T-helper 2 cell treated with Interferon-gamma antibody and Interleukin-4, amounts not matched to agents 5 μg/mL and 100 μg/mL, for 36 hours (primary cell): ENCODE data around the gene SUPT3H.
A peak's percentile ranks its signal among the peaks of the same experiment; 100 is the strongest.

Source experiments
- DNase-seq: peaks from one replicate; pipeline ENCODE4 v3.0.0; 2021; ENCODE audit warnings: low spot score
- H3K27ac Mint-ChIP-seq: one replicate; pipeline ENCODE4 v1.8.0; 2021; ENCODE audit warnings: mild to moderate bottlenecking, mixed read lengths
- H3K27me3 Mint-ChIP-seq: one replicate; pipeline ENCODE4 v1.8.0; 2021; ENCODE audit warnings: low read depth, mixed read lengths
- H3K36me3 Mint-ChIP-seq: one replicate; pipeline ENCODE4 v1.8.0; 2021; ENCODE audit warnings: low read depth, mixed read lengths
- H3K4me1 Mint-ChIP-seq: one replicate; pipeline ENCODE4 v1.8.0; 2021; ENCODE audit warnings: low read depth, mixed read lengths
- H3K4me3 Mint-ChIP-seq: one replicate; pipeline ENCODE4 v1.8.0; 2022; ENCODE audit warnings: mild to moderate bottlenecking, moderate library complexity, mixed read lengths
- H3K9me3 Mint-ChIP-seq: one replicate; pipeline ENCODE4 v1.8.0; 2021; ENCODE audit warnings: mixed read lengths

Gene SUPT3H

GRCh38 chr6:45002390-45003105 is 375.2 kb downstream of the SUPT3H start:
- peaks cover 16% of the 10 kb centered on the region for H3K36me3 Mint-ChIP-seq
- peak overlapping the region; percentile 66 for H3K4me3 Mint-ChIP-seq
- peaks cover 36% of the 10 kb centered on the region for H3K4me1 Mint-ChIP-seq
- peak overlapping the region; percentile 95 for H3K27ac Mint-ChIP-seq
- no peaks in the 10 kb centered on the region for H3K27me3 Mint-ChIP-seq
- H3K9me3 Mint-ChIP-seq = peaks cover 19% of the 10 kb centered on the region
- DNase-seq = no peak

GRCh38 chr6:45001663-45002062 is 376.1 kb downstream of the SUPT3H start:
- Mint-ChIP-seq H3K4me1 (peaks cover 36% of the 10 kb centered on the region), H3K4me3 (peak overlapping the region; percentile 66)
- peak; percentile 24 for DNase-seq

DNA sequence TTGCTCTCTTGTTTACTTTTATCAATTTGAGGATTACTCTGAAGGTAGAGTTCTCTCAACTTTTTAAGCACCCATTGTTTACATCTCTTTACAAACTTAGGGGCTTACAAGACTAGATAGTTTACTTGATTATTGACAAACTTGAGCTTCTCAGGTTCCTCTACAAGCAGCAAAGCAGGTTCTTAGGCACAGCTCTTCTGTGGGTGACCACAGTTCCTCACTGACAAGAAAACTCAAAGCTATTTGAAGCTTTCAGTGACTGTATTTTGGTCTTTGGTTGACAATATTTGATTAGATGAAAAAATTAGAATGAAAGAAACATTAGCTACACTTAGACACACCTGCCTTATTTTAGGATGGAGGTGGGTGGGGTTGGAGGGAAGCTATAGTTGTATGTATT is 376.9 kb downstream of the SUPT3H start:
- Mint-ChIP-seq H3K27me3 (no peaks in the 10 kb centered on the region), H3K27ac (peak overlapping the region; percentile 95), H3K36me3 (peaks cover 9% of the 10 kb centered on the region), H3K9me3 (peaks cover 7% of the 10 kb centered on the region), H3K4me3 (peak overlapping the region; percentile 66), H3K4me1 (peaks cover 37% of the 10 kb centered on the region)
- no peak for DNase-seq

More at GRCh38 chr6:45001663-45002062, 376.1 kb downstream of the SUPT3H start:
- Mint-ChIP-seq H3K9me3 (peaks cover 11% of the 10 kb centered on the region), H3K27ac (peak overlapping the region; percentile 95), H3K36me3 (peaks cover 12% of the 10 kb centered on the region), H3K27me3 (no peaks in the 10 kb centered on the region)

- no peak overlapping the region for H3K27ac Mint-ChIP-seq
- H3K4me3 Mint-ChIP-seq = no peak overlapping the region
Observed at GRCh38 chr6:44999066-44999465, 378.7 kb downstream of the SUPT3H start.

DNA sequence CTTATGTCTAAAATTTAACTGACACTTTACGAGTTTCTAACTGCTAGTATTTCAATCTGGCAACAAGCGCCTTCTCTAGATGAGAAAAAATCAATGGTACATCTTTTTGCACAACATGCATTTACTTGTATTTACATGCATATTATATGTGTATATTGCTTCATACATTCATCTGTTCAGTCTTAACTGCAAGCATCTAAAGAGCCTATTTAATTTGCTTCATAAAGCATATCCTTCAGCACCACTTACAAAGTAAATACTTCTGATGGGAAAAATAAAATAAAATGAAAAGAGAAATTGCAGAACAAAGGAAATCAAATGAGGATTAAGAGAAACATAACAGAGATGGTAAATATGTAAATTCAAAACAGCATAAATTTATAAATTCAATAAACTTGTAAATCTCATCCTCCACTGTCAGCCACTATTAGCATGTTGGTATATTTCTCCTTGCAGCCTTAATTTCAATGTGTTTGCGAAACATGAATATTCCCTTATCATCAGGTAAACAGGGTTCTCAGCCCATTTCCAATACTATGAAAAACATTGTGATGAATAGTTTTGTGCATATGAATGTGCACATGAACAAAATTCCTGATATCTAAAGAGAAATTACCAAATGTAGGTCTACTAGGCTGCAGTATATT is 382.1 kb downstream of the SUPT3H start:
- no peak for DNase-seq
- peaks cover 8% of the 10 kb centered on the region for H3K36me3 Mint-ChIP-seq
- no peak overlapping the region for H3K27ac Mint-ChIP-seq
- no peak overlapping the region for H3K4me3 Mint-ChIP-seq
- peaks cover 7% of the 10 kb centered on the region for H3K9me3 Mint-ChIP-seq
- H3K4me1 Mint-ChIP-seq = peaks cover 17% of the 10 kb centered on the region
- no peaks in the 10 kb centered on the region for H3K27me3 Mint-ChIP-seq

More at GRCh38 chr6:44999066-44999465, 378.7 kb downstream of the SUPT3H start:
- no peaks in the 10 kb centered on the region for H3K27me3 Mint-ChIP-seq
- H3K36me3 Mint-ChIP-seq = peaks cover 8% of the 10 kb centered on the region
- H3K4me1 Mint-ChIP-seq = peaks cover 40% of the 10 kb centered on the region
- no peak for DNase-seq
- peaks cover 7% of the 10 kb centered on the region for H3K9me3 Mint-ChIP-seq

GRCh38 chr6:44989391-44989790 is 388.3 kb downstream of the SUPT3H start:
- Mint-ChIP-seq H3K27ac (no peak overlapping the region), H3K9me3 (no peaks in the 10 kb centered on the region), H3K4me3 (no peak overlapping the region), H3K27me3 (no peaks in the 10 kb centered on the region), H3K4me1 (peaks cover 5% of the 10 kb centered on the region), H3K36me3 (peaks cover 6% of the 10 kb centered on the region)
- DNase-seq = no peak

DNA sequence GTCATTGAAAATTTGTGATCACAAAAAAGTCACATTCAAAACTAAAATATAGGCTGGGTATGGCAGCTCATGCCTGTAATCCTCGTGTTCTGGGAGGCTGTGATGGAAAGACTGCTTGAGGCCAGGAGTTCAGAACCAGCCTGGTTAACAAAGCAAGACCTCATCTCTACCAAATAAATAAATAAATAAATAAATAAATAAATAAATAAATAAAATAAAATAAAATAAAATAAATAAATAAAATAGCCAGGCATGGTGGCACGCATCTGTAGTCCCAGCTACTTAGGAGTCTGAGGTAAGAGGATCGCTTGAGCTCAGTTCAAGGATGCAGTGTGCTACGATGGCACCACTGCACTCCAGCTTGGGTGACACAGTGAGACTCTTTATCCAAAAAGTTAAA is 392.7 kb downstream of the SUPT3H start:
- no peak for DNase-seq
- Mint-ChIP-seq H3K36me3 (peaks cover 9% of the 10 kb centered on the region), H3K4me3 (no peak overlapping the region), H3K4me1 (peaks cover 13% of the 10 kb centered on the region), H3K9me3 (no peaks in the 10 kb centered on the region), H3K27ac (no peak overlapping the region), H3K27me3 (no peaks in the 10 kb centered on the region)

DNA sequence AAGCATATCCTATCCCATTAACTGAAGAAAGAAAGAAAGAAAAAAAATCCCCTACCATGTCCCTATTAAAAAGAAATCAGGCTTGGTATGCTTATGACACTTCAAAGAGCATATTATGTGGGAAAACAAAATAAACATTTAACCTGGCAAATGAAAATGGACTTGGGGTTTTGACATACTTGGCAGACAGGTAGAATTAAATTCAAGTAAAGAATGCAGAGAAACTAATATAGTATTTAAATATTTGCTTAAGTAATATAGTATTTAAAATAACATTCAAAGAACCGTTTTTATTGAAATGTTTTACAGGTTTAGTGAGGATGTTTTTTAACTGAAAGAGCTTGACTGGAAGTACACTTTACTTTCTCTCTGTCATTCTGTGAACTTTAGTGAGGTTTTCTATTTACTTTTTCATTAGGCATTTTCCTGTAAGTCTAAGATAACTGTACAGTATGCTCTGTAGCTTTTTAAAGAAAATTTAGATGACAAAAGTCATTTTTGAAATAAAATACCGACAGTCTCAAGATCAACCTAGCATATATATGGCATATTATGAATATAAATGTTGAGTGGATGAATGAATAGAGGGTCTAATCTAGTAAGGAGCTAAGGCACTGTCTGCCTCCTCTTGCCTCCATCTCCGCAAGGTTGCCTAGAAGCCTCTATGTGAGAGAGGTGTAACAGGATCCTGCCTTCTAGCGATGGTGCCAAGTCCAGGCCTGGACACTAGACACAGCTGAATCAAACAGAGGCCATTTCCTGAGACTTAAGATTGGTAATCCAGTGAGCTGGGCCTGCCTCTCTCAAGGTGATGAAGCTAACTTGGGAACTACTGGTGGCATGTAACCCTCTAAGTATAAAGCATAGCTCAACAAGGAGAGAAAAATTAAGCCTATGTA is 394.0 kb downstream of the SUPT3H start:
- H3K27me3 Mint-ChIP-seq = no peaks in the 10 kb centered on the region
- H3K36me3 Mint-ChIP-seq = peaks cover 11% of the 10 kb centered on the region
- peaks cover 15% of the 10 kb centered on the region for H3K4me1 Mint-ChIP-seq
- H3K9me3 Mint-ChIP-seq = no peaks in the 10 kb centered on the region
- DNase-seq = no peak
- H3K27ac Mint-ChIP-seq = no peak overlapping the region
- no peak overlapping the region for H3K4me3 Mint-ChIP-seq

DNA sequence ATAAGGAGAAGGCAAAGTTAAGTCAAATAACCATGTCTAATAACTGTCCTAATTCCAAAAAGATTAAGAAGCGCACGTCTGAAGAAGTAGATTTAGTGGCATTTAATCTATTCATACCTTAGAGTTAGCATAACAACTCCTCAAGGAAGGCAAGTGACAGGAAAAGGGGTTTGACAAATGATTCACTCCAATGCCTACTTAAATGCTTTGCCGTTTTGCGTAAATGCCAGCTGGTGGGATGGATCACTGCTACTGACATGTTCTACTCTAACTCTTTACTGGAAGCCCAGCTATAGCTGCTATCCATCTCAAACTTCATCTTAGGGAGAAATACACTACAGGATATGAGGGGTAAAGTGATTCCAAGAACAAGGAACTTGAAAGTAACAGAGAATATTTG is 396.9 kb downstream of the SUPT3H start:
- Mint-ChIP-seq H3K4me1 (peaks cover 31% of the 10 kb centered on the region), H3K27ac (no peak overlapping the region), H3K27me3 (no peaks in the 10 kb centered on the region), H3K4me3 (no peak overlapping the region), H3K9me3 (no peaks in the 10 kb centered on the region), H3K36me3 (peaks cover 7% of the 10 kb centered on the region)
- DNase-seq = no peak

- Mint-ChIP-seq H3K27ac (peak overlapping the region; percentile 94), H3K9me3 (peaks cover 23% of the 10 kb centered on the region), H3K36me3 (peaks cover 19% of the 10 kb centered on the region), H3K4me1 (peaks cover 23% of the 10 kb centered on the region), H3K4me3 (peak overlapping the region; percentile 54), H3K27me3 (no peaks in the 10 kb centered on the region)
- peak; percentile 9 for DNase-seq
Observed at GRCh38 chr6:44976677-44977641, 400.8 kb downstream of the SUPT3H start.

DNA sequence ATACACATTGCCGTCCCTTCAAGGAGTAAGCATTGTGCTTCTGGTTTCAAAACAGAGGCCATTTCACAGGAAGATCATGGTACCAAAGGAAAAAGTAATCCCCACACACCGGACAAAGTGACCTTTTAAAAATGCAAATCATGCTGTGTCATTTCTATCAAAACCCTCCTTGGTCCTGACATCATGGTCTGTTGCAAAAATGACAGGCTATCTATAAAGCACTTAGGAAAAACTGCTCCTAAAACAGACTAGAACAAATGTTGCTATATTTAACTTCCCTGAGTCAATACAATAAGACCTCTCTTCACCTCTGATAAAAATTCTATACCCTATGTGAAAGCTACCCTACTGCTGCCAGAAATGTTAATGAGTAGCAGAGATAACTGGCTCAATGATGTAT is 403.2 kb downstream of the SUPT3H start:
- H3K9me3 Mint-ChIP-seq = peaks cover 33% of the 10 kb centered on the region
- no peaks in the 10 kb centered on the region for H3K27me3 Mint-ChIP-seq
- peaks cover 25% of the 10 kb centered on the region for H3K36me3 Mint-ChIP-seq
- no peak overlapping the region for H3K27ac Mint-ChIP-seq
- no peak overlapping the region for H3K4me3 Mint-ChIP-seq
- no peak for DNase-seq
- peaks cover 27% of the 10 kb centered on the region for H3K4me1 Mint-ChIP-seq

DNA sequence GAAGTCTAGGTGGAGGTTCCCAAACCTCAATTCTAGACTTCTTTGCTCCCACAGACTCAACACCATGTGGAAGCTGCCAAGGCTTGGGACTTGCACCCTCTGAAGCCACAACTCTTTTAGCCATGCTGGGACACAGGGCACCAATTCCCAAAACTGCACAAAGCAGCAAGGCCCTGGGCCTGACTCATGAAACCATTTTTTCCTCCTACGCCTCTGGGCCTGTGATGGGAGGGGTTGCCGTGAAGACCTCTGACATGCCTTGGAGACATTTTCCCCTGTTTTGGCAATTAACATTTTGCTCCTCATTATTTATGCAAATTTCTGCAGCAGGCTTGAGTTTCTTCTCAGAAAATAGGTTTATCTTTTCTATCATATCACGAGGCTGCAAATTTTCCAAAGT is 405.0 kb downstream of the SUPT3H start:
- H3K4me1 Mint-ChIP-seq = peaks cover 26% of the 10 kb centered on the region
- peaks cover 33% of the 10 kb centered on the region for H3K9me3 Mint-ChIP-seq
- no peak for DNase-seq
- no peak overlapping the region for H3K27ac Mint-ChIP-seq
- H3K4me3 Mint-ChIP-seq = no peak overlapping the region
- H3K27me3 Mint-ChIP-seq = no peaks in the 10 kb centered on the region
- peaks cover 27% of the 10 kb centered on the region for H3K36me3 Mint-ChIP-seq
